ENCODE measurements around the gene KIF25.
"Not testable (repeated sequence)": the region's sequence is repeated elsewhere in the genome, so short reads cannot be mapped to it uniquely, and the experiment has no call there.

KIF25 gene

GRCh38 chr6:167993831-167994230 lies 3.6 kb upstream of the KIF25 start:
- DNase-seq (ENCODE audit: low read depth in 2 of 2, low spot score in 1 of 2) = no peak

GRCh38 chr6:167995302-167995701 lies 2.2 kb upstream of the KIF25 start:
- no peak for DNase-seq (ENCODE audit: low read depth in 2 of 2, low spot score in 1 of 2)

GRCh38 chr6:167995731-167996151 lies 1.7 kb upstream of the KIF25 start:
- no peak for DNase-seq (ENCODE audit: low read depth in 2 of 2, low spot score in 1 of 2)

GRCh38 chr6:167996424-167997199 lies 859 bp upstream of the KIF25 start:
- DNase-seq (ENCODE audit: low read depth in 2 of 2, low spot score in 1 of 2) = no peak

GRCh38 chr6:167998215-167998614 lies 744 bp downstream of the KIF25 start:
- DNase-seq (ENCODE audit: low read depth in 2 of 2, low spot score in 1 of 2) = no peak

- no peak for DNase-seq (ENCODE audit: low read depth in 2 of 2, low spot score in 1 of 2)
Observed at GRCh38 chr6:168000198-168001028, 2.9 kb downstream of the KIF25 start.

GRCh38 chr6:168001029-168001332 lies 3.5 kb downstream of the KIF25 start:
- DNase-seq (ENCODE audit: low read depth in 2 of 2, low spot score in 1 of 2) = no peak

- not testable (repeated sequence) for DNase-seq (ENCODE audit: low read depth in 2 of 2, low spot score in 1 of 2)
Observed at GRCh38 chr6:168001514-168001913, 4.0 kb downstream of the KIF25 start.

GRCh38 chr6:168002804-168003203 lies 5.3 kb downstream of the KIF25 start:
- DNase-seq (ENCODE audit: low read depth in 2 of 2, low spot score in 1 of 2) = no peak

GRCh38 chr6:168004023-168004422 lies 6.6 kb downstream of the KIF25 start:
- no peak for DNase-seq (ENCODE audit: low read depth in 2 of 2, low spot score in 1 of 2)

GRCh38 chr6:168004945-168005344 lies 7.5 kb downstream of the KIF25 start:
- no peak for DNase-seq (ENCODE audit: low read depth in 2 of 2, low spot score in 1 of 2)

GRCh38 chr6:168005796-168006195 lies 8.3 kb downstream of the KIF25 start:
- DNase-seq (ENCODE audit: low read depth in 2 of 2, low spot score in 1 of 2) = no peak

- no peak for DNase-seq (ENCODE audit: low read depth in 2 of 2, low spot score in 1 of 2)
Observed at GRCh38 chr6:168007592-168008338, 10.3 kb downstream of the KIF25 start.

GRCh38 chr6:168009331-168009730 lies 11.9 kb downstream of the KIF25 start:
- no peak for DNase-seq (ENCODE audit: low read depth in 2 of 2, low spot score in 1 of 2)

- DNase-seq (ENCODE audit: low read depth in 2 of 2, low spot score in 1 of 2) = no peak
Observed at GRCh38 chr6:168011291-168011690, 13.8 kb downstream of the KIF25 start.

- no peak for DNase-seq (ENCODE audit: low read depth in 2 of 2, low spot score in 1 of 2)
Observed at GRCh38 chr6:168012431-168013249, 15.2 kb downstream of the KIF25 start.

- DNase-seq (ENCODE audit: low read depth in 2 of 2, low spot score in 1 of 2) = no peak
Observed at GRCh38 chr6:168013250-168013915, 15.9 kb downstream of the KIF25 start.

GRCh38 chr6:168014428-168014827 lies 17.0 kb downstream of the KIF25 start:
- no peak for DNase-seq (ENCODE audit: low read depth in 2 of 2, low spot score in 1 of 2)

- DNase-seq (ENCODE audit: low read depth in 2 of 2, low spot score in 1 of 2) = no peak
Observed at GRCh38 chr6:168015009-168015408, 17.5 kb downstream of the KIF25 start.

GRCh38 chr6:168015482-168016175 lies 18.2 kb downstream of the KIF25 start:
- DNase-seq (ENCODE audit: low read depth in 2 of 2, low spot score in 1 of 2) = no peak

Measured in stimulated activated CD8-positive, alpha-beta memory T cell treated with anti-CD3 and anti-CD28 coated beads, Interleukin-4, amount 100 ng/mL, for 4 hours (primary cell).